Keratinocyte (primary cell): ENCODE data around the gene AP5M1. TPM values are rescaled to one million over a fixed set of nuclear protein-coding genes. Genes with fewer than 3 reads are reported as not detected.

Experiments
- DNase-seq: peaks from one replicate; pipeline ENCODE4 v3.0.0-alpha.2; 2011; ENCODE audit warnings: low read depth, missing footprints, low spot score
- FAIRE-seq: peaks from 2 replicates; lab custom pipeline; 2011; peaks lifted over from hg19 to GRCh38; lab: Jason Lieb, UNC
- H2AFZ ChIP-seq: 2 replicates; pipeline ENCODE4 v1.6.0; 2012; ENCODE audit warnings: low read length, control low read depth, inconsistent platforms; ENCODE audit not compliant: control insufficient read depth
- H3K27ac ChIP-seq: 2 replicates; pipeline ENCODE4 v1.5.1; 2011; ENCODE audit warnings: low read length; ENCODE audit not compliant: control insufficient read depth, insufficient read depth
- H3K27me3 ChIP-seq: 3 replicates; pipeline ENCODE4 v1.6.0; 2011; ENCODE audit warnings: low read length; ENCODE audit not compliant: control insufficient read depth, insufficient read depth; ENCODE audit errors: extremely low read depth
- H3K36me3 ChIP-seq, 2 experiments: 2 replicates in 1 of 2; 3 replicates in 1 of 2; pipeline ENCODE4 v1.5.1; 2011; ENCODE audit warnings: low read length in 2 of 2, mild to moderate bottlenecking in 1 of 2; ENCODE audit not compliant: control insufficient read depth in 2 of 2, insufficient read depth in 2 of 2; ENCODE audit errors: extremely low read depth in 1 of 2
- H3K4me1 ChIP-seq: 3 replicates; pipeline ENCODE4 v1.5.1; 2011; ENCODE audit warnings: low read length; ENCODE audit not compliant: control insufficient read depth, insufficient read depth; ENCODE audit errors: extremely low read depth
- H3K4me2 ChIP-seq: 3 replicates; pipeline ENCODE4 v1.6.0; 2011; ENCODE audit warnings: low read depth, low read length; ENCODE audit not compliant: control insufficient read depth, insufficient read depth; ENCODE audit errors: extremely low read depth
- H3K4me3 ChIP-seq, 3 experiments: fragments of 200-600 bp in 1 of 3; sonication (generic) in 1 of 3; 2 replicates in 2 of 3; 3 replicates in 1 of 3; pipeline ENCODE4 v1.5.1; 2011 to 2016; ENCODE audit warnings: low read length in 3 of 3, mild to moderate bottlenecking in 3 of 3, control low read depth in 2 of 3, inconsistent platforms in 1 of 3, low read depth in 1 of 3, mixed read lengths in 1 of 3, mixed run types in 1 of 3, moderate library complexity in 1 of 3; ENCODE audit not compliant: control insufficient read depth in 2 of 3, insufficient read depth in 2 of 3; ENCODE audit errors: extremely low read depth in 1 of 3
- H3K79me2 ChIP-seq: 2 replicates; pipeline ENCODE4 v1.6.0; 2012; ENCODE audit warnings: low read length; ENCODE audit not compliant: control insufficient read depth, insufficient read depth
- H3K9ac ChIP-seq: 3 replicates; pipeline ENCODE4 v1.6.0; 2011; ENCODE audit warnings: low read length; ENCODE audit not compliant: control insufficient read depth, insufficient read depth; ENCODE audit errors: extremely low read depth
- H3K9me1 ChIP-seq: 3 replicates; pipeline ENCODE4 v1.6.0; 2011; ENCODE audit warnings: low read length; ENCODE audit not compliant: control insufficient read depth, insufficient read depth; ENCODE audit errors: extremely low read depth
- H3K9me3 ChIP-seq: 2 replicates; pipeline ENCODE4 v1.5.1; 2012; ENCODE audit warnings: low read depth, low read length; ENCODE audit not compliant: control insufficient read depth
- H4K20me1 ChIP-seq: 3 replicates; pipeline ENCODE4 v1.6.0; 2011; ENCODE audit warnings: low read length; ENCODE audit not compliant: control insufficient read depth, insufficient read depth; ENCODE audit errors: extremely low read depth
- CTCF ChIP-seq, 3 experiments: IDR thresholded peaks in 1 of 3; conservative IDR thresholded peaks in 1 of 3; optimal IDR thresholded peaks in 1 of 3; 2 replicates in 2 of 3; 3 replicates in 1 of 3; pipeline versions ENCODE3 to v1.5.1; 2011; ENCODE audit warnings: low read length in 3 of 3, mild to moderate bottlenecking in 3 of 3, moderate library complexity in 2 of 3, control low read depth in 1 of 3, inconsistent platforms in 1 of 3; ENCODE audit not compliant: insufficient read depth in 2 of 3; ENCODE audit errors: extremely low read depth in 1 of 3
- EZH2 ChIP-seq: IDR thresholded peaks from one replicate; pipeline ENCODE4 v1.6.1; 2012; ENCODE audit warnings: inconsistent platforms, mild to moderate bottlenecking, low read length, moderate library complexity
- dilution Hi-C: fragments of 300-500 bp; cut with MboI; formaldehyde crosslinking; loops from one replicate; pipeline ENCODE4 v1.7.0; 2020; ENCODE audit warnings: low sequenced_read_pairs; ENCODE audit not compliant: extremely low pct_ligation_motif_present
- polyA plus RNA-seq, 5 experiments: library from polyadenylated mRNA; depleted of rRNA in 3 of 5; stranded (reverse) in 3 of 5; stranded (forward) in 1 of 5; unstranded in 1 of 5; fragments of >200 nt; gene quantifications; 1 replicate in 1 of 5; 2 replicates in 3 of 5; 3 replicates in 1 of 5; pipeline versions ENCODE4 v1.2.1 to v1.2.3, GENCODE V29; 2011 to 2012; ENCODE audit warnings: missing spikeins in 2 of 5, low read depth in 1 of 5, low replicate concordance in 1 of 5

Gene AP5M1
- polyA plus RNA-seq, 1 donor (not counting 4 experiments of a cell fraction or from before 2014, with no cell fraction given): 35.8 TPM

GRCh38 chr14:57290751-57291150 is 22.0 kb downstream of the AP5M1 start:
- Histone ChIP-seq H3K36me3 (peaks cover 0 to 2% of the 10 kb centered on the region in 2 experiments), H3K27ac (no peak overlapping the region), H2AFZ (no peak overlapping the region), H3K4me3 (no peak overlapping the region), H4K20me1 (no peaks in the 10 kb centered on the region), H3K79me2 (no peaks in the 10 kb centered on the region), H3K4me1 (no peaks in the 10 kb centered on the region), H3K27me3 (no peaks in the 10 kb centered on the region), H3K4me2 (no peak overlapping the region), H3K9me1 (no peaks in the 10 kb centered on the region), H3K9ac (no peak overlapping the region), H3K9me3 (no peaks in the 10 kb centered on the region)
- FAIRE-seq (no peak), DNase-seq (no peak)
- dilution Hi-C loops: no loop called here
- TF ChIP-seq EZH2 (no peak), CTCF (optimal IDR thresholded peaks at IDR 0.05 in 1 of 3, IDR thresholded peaks at IDR 0.05 in 1 of 3, conservative IDR thresholded peaks at IDR 0.05 in 1 of 3; ENCODE audit: extremely low read depth in 1 of 3, insufficient read depth in 2 of 3, low read length in 3 of 3) (no peak)

GRCh38 chr14:57291692-57292647 is 23.2 kb downstream of the AP5M1 start:
- H3K9me3 ChIP-seq: no peaks in the 10 kb centered on the region
- no peaks in the 10 kb centered on the region for H3K9me1 ChIP-seq
- H3K9ac ChIP-seq: no peak overlapping the region
- DNase-seq (no peak), FAIRE-seq (no peak)
- no peak overlapping the region for H3K4me2 ChIP-seq
- H3K27me3 ChIP-seq: no peaks in the 10 kb centered on the region
- H3K27ac ChIP-seq: no peak overlapping the region
- no peaks in the 10 kb centered on the region for H4K20me1 ChIP-seq
- peaks cover 0 to 1% of the 10 kb centered on the region in 2 experiments for H3K36me3 ChIP-seq
- H3K4me3 ChIP-seq: no peak overlapping the region
- no peaks in the 10 kb centered on the region for H3K79me2 ChIP-seq
- no peak overlapping the region for H2AFZ ChIP-seq
- H3K4me1 ChIP-seq: no peaks in the 10 kb centered on the region
- TF ChIP-seq CTCF (optimal IDR thresholded peaks at IDR 0.05 in 1 of 3, IDR thresholded peaks at IDR 0.05 in 1 of 3, conservative IDR thresholded peaks at IDR 0.05 in 1 of 3; ENCODE audit: extremely low read depth in 1 of 3, insufficient read depth in 2 of 3, low read length in 3 of 3): no peak
- no peak for TF ChIP-seq EZH2
- dilution Hi-C loops: no loop called here
